ENCODE data around the gene NIN.

NIN gene

DNA sequence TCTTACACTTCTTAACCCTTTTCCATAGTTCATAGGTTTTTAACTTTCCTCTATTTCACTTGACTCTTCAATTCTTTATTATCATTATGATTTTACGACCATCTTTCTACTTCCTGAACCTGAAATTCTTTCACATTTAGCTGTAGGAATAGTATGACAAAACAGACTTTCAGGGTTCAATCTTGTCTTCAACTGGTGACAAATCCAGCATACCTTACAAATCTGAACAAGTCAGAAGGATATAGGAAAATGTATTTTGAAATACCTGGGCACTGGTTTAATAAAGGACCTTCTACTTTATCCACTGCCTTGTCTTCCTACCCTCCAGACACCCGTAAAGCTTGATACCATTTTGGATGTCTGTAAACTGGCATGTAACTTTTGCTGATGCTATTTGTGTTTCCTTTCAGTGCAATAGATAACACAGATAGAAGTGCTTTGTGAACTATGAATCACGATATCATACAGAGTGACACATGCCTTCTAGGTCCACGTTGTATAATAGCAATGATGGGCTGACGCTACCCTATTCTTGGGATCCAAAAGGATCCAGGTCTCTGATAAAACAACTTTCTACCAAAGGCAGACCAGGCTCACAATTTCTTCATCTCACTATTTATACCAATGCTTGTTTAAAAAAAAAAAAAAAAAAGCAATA lies 85.4 kb downstream of the NIN start:
- Histone ChIP-seq H3K27me3 (ENCODE audit: control insufficient read depth, insufficient read depth, low read length, poor library complexity, severe bottlenecking) (no peaks in the 10 kb centered on the region), H3K9me3 (ENCODE audit: control insufficient read depth, low read length) (no peaks in the 10 kb centered on the region), H3K36me3 (ENCODE audit: control insufficient read depth, insufficient read depth, low read length) (peaks cover 22% of the 10 kb centered on the region), H3K4me1 (ENCODE audit: control insufficient read depth, insufficient read depth, low read length) (no peaks in the 10 kb centered on the region), H3K4me3 (ENCODE audit: insufficient read depth, low read depth, low read length) (no peak overlapping the region), H3K27ac (ENCODE audit: insufficient read depth, low read depth, low read length, poor library complexity, severe bottlenecking) (no peak overlapping the region)
- WGBS, 2 experiments = 96 to 98% methylated on average over 4 to 5 of the region's 5 CpGs

DNA sequence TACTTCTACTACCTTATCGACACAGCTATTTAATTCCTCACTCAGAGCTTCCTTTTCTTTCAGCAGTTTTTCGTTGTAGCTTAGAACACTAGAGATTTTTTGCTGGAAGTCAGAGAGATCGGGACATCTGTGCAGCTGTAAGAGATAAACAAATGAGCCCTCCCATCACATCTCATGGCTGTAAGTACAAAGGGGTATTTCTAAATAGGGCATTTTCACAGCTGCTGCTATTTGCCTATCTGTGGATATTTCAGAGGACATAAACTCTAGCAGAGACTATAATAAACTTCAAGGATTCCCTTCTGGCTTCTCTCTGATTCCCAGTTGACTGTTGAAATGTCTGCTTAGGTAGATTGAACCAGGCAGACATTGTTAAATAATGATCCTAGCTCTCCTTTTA lies 86.7 kb downstream of the NIN start:
- H3K27me3 ChIP-seq (ENCODE audit: control insufficient read depth, insufficient read depth, low read length, poor library complexity, severe bottlenecking) = no peaks in the 10 kb centered on the region
- no peaks in the 10 kb centered on the region for H3K9me3 ChIP-seq (ENCODE audit: control insufficient read depth, low read length)
- H3K4me3 ChIP-seq (ENCODE audit: insufficient read depth, low read depth, low read length) = no peak overlapping the region
- no peaks in the 10 kb centered on the region for H3K4me1 ChIP-seq (ENCODE audit: control insufficient read depth, insufficient read depth, low read length)
- WGBS, 2 experiments = 100% methylated on average over 3 of the region's 3 CpGs; no CpG with 5 or more reads in 1 of the 2 experiments
- peaks cover 13% of the 10 kb centered on the region for H3K36me3 ChIP-seq (ENCODE audit: control insufficient read depth, insufficient read depth, low read length)
- no peak overlapping the region for H3K27ac ChIP-seq (ENCODE audit: insufficient read depth, low read depth, low read length, poor library complexity, severe bottlenecking)

DNA sequence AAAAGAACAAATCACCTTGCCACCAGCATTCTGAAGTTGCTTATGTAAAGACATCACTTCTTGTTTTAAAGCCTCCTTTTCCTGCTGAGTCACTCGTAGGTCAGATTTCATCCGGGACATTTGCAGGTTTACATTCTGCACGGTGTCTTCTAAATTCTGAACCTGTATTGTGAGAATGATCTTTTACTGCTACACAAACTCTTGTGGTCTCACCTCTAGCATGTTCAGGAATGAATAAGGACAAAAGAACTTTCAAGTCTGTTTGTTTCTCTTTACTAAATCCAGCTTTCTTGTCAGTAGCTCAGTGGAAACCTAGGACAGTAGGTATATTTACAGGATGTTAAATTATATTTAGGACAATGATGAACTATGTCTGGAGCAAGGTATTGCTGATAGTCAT lies 89.4 kb downstream of the NIN start:
- H3K36me3 ChIP-seq (ENCODE audit: control insufficient read depth, insufficient read depth, low read length) = peaks cover 18% of the 10 kb centered on the region

DNA sequence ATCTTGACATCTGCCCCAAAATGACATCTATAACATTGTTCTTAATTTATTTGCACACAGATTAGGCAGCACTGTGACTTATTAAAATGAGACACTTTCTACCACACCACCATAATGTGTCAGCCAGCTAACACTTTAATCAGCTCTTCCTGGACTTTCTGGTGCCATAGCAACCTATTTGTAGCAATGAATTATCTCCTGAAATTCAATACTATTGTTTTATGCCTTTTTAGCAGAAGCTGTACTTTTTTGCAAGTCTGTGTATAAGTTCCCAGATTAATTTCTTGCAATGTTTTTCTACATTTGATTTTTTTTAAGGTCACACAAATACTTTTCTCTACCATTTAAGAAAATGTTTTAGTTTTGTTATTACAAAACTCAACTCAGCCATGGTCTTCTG lies 90.1 kb downstream of the NIN start:
- no peaks in the 10 kb centered on the region for H3K4me1 ChIP-seq (ENCODE audit: control insufficient read depth, insufficient read depth, low read length)
- no peaks in the 10 kb centered on the region for H3K27me3 ChIP-seq (ENCODE audit: control insufficient read depth, insufficient read depth, low read length, poor library complexity, severe bottlenecking)
- H3K4me3 ChIP-seq (ENCODE audit: insufficient read depth, low read depth, low read length) = no peak overlapping the region
- H3K36me3 ChIP-seq (ENCODE audit: control insufficient read depth, insufficient read depth, low read length) = peaks cover 18% of the 10 kb centered on the region
- H3K27ac ChIP-seq (ENCODE audit: insufficient read depth, low read depth, low read length, poor library complexity, severe bottlenecking) = no peak overlapping the region
- no peaks in the 10 kb centered on the region for H3K9me3 ChIP-seq (ENCODE audit: control insufficient read depth, low read length)

More for the DNA sequence above, 89.4 kb downstream of the NIN start:
- Histone ChIP-seq H3K27me3 (ENCODE audit: control insufficient read depth, insufficient read depth, low read length, poor library complexity, severe bottlenecking) (no peaks in the 10 kb centered on the region), H3K4me1 (ENCODE audit: control insufficient read depth, insufficient read depth, low read length) (no peaks in the 10 kb centered on the region), H3K9me3 (ENCODE audit: control insufficient read depth, low read length) (no peaks in the 10 kb centered on the region), H3K4me3 (ENCODE audit: insufficient read depth, low read depth, low read length) (no peak overlapping the region), H3K27ac (ENCODE audit: insufficient read depth, low read depth, low read length, poor library complexity, severe bottlenecking) (no peak overlapping the region)
- 94 to 99% methylated on average over 3 of the region's 3 CpGs for WGBS, 2 experiments

DNA sequence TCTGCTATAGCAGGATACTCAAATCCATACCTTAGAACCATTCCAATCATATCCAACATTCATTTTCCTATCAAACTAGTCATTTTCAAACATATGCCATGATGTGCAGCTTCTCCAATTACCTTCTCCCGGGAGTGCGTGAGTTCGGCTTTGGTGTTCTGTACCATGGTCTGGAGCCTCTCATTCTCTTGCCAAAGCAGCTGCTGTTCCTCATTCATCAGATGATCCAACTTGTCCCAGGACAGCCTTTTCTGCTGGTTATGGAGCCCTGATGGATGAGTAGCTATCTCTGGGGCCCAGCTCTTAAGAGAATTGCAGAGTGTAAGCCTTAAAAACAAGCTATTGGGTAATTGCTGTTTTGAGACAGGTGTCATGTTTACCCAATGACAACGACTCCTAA lies 91.8 kb downstream of the NIN start:
- H3K9me3 ChIP-seq (ENCODE audit: control insufficient read depth, low read length) = no peaks in the 10 kb centered on the region
- 96% methylated on average over 3 of the region's 4 CpGs for WGBS, 2 experiments
- H3K36me3 ChIP-seq (ENCODE audit: control insufficient read depth, insufficient read depth, low read length) = peaks cover 18% of the 10 kb centered on the region
- no peak overlapping the region for H3K27ac ChIP-seq (ENCODE audit: insufficient read depth, low read depth, low read length, poor library complexity, severe bottlenecking)
- H3K27me3 ChIP-seq (ENCODE audit: control insufficient read depth, insufficient read depth, low read length, poor library complexity, severe bottlenecking) = no peaks in the 10 kb centered on the region
- no peak overlapping the region for H3K4me3 ChIP-seq (ENCODE audit: insufficient read depth, low read depth, low read length)
- no peaks in the 10 kb centered on the region for H3K4me1 ChIP-seq (ENCODE audit: control insufficient read depth, insufficient read depth, low read length)

DNA sequence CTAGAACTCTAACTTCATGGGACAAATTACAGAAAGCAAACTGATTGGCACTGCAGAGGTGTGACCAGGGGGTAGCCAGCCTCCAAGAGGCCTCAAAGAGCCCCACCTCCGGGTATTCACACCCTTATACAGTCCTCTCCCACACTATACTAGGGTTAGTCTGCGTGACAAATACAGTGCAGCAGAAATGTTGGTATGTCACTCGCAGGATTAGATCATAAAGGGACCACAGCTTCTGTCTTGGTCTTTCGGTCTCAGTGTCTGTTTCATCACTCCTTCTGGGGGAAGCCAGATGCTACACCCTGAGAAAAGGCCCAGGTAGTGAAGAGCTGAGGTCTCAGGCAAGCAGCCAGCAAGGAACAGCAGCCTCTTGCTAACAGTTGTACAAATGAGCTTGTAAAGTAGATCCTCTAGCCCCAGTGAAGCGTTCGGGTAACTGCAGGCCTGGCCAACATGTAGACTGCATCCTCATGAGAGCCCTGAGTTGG lies 94.0 kb downstream of the NIN start:
- Histone ChIP-seq H3K36me3 (ENCODE audit: control insufficient read depth, insufficient read depth, low read length) (peaks cover 18% of the 10 kb centered on the region), H3K9me3 (ENCODE audit: control insufficient read depth, low read length) (no peaks in the 10 kb centered on the region), H3K27ac (ENCODE audit: insufficient read depth, low read depth, low read length, poor library complexity, severe bottlenecking) (no peak overlapping the region), H3K4me1 (ENCODE audit: control insufficient read depth, insufficient read depth, low read length) (no peaks in the 10 kb centered on the region), H3K4me3 (ENCODE audit: insufficient read depth, low read depth, low read length) (no peak overlapping the region), H3K27me3 (ENCODE audit: control insufficient read depth, insufficient read depth, low read length, poor library complexity, severe bottlenecking) (no peaks in the 10 kb centered on the region)
- 94 to 97% methylated on average over 6 of the region's 6 CpGs for WGBS, 2 experiments

DNA sequence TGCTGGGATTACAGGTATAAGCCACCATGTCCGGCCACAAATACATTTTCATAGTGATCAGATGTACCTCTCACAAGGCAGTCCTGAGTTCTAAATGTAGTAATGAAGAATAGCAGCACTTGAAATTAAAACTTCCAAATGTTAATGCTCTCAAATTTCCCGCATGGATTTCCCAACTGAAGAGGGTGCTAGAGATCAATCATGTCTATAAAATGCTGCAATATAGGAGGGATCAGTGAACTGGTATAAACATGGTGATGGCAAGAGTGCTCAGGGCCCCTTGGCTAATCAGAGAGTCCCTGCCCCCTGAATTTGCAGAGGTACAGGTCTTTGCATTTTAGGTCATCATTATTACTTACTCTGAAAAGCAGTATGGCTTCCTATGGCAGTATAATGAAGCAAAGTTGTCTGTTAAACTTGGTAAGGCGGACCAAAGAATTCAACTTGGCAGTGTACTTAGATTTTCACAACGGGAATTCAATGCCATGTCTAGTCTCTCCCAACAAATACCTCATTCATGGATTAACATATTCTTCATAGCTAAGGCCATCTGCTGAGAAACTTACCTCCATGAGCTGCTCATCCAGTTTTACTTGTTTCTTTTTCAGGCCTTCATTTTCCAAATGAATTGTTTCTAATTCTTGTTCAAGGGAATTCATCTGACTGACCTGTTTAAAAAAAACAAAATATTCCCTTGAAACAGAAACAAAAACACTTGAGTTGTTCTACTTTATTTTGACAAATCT lies 95.8 kb downstream of the NIN start:
- Histone ChIP-seq H3K4me3 (ENCODE audit: insufficient read depth, low read depth, low read length) (no peak overlapping the region), H3K9me3 (ENCODE audit: control insufficient read depth, low read length) (no peaks in the 10 kb centered on the region), H3K4me1 (ENCODE audit: control insufficient read depth, insufficient read depth, low read length) (no peaks in the 10 kb centered on the region), H3K27ac (ENCODE audit: insufficient read depth, low read depth, low read length, poor library complexity, severe bottlenecking) (no peak overlapping the region), H3K27me3 (ENCODE audit: control insufficient read depth, insufficient read depth, low read length, poor library complexity, severe bottlenecking) (no peaks in the 10 kb centered on the region), H3K36me3 (ENCODE audit: control insufficient read depth, insufficient read depth, low read length) (peaks cover 10% of the 10 kb centered on the region)
- 78 to 83% methylated on average over 4 of the region's 4 CpGs for WGBS, 2 experiments

DNA sequence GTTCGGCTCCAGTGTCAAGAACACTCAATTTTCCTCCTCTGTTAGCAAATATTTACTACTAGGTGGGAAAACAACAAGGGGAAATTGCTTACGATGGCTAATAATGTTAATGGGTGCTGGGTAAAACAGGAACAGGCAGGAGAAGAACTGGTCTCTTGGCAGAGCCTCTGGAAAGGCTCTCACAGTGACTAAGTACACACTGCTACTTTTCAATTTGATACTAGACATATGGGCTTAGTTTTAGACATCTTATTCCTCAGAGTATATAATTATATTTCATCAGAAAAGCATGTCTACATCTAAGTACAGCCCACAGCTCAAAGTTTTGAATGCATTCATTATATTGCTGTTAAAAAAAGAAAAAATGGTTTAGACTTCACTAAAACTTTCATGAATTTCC lies 97.5 kb downstream of the NIN start:
- no peaks in the 10 kb centered on the region for H3K4me1 ChIP-seq (ENCODE audit: control insufficient read depth, insufficient read depth, low read length)
- H3K27me3 ChIP-seq (ENCODE audit: control insufficient read depth, insufficient read depth, low read length, poor library complexity, severe bottlenecking) = no peaks in the 10 kb centered on the region
- no peak overlapping the region for H3K27ac ChIP-seq (ENCODE audit: insufficient read depth, low read depth, low read length, poor library complexity, severe bottlenecking)
- H3K36me3 ChIP-seq (ENCODE audit: control insufficient read depth, insufficient read depth, low read length) = peaks cover 17% of the 10 kb centered on the region
- H3K4me3 ChIP-seq (ENCODE audit: insufficient read depth, low read depth, low read length) = no peak overlapping the region
- WGBS, 2 experiments = 95% methylated on average over 2 of the region's 2 CpGs
- no peaks in the 10 kb centered on the region for H3K9me3 ChIP-seq (ENCODE audit: control insufficient read depth, low read length)

DNA sequence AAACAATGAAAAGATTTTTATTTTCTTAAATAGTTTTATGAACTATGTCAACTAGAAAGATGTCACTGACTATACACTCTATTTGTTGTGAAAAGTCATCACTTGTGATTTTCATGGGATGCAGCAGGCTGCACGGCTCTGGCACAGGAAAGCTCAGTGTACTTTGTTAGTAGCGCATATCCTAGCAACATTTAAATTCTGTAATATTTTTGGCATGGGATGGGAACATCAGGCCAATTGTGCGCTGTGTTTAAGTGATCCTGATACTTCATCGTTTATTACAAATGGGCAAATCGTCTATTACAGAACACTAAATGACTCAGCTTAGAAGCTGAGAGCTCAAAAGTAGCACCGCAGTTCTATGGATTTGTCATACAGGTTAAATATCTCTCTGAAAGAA lies 102.1 kb downstream of the NIN start:
- H3K4me1 ChIP-seq (ENCODE audit: control insufficient read depth, insufficient read depth, low read length) = no peaks in the 10 kb centered on the region
- WGBS, 2 experiments = 91 to 96% methylated on average over 6 of the region's 6 CpGs
- peaks cover 30% of the 10 kb centered on the region for H3K36me3 ChIP-seq (ENCODE audit: control insufficient read depth, insufficient read depth, low read length)
- H3K27ac ChIP-seq (ENCODE audit: insufficient read depth, low read depth, low read length, poor library complexity, severe bottlenecking) = no peak overlapping the region
- H3K27me3 ChIP-seq (ENCODE audit: control insufficient read depth, insufficient read depth, low read length, poor library complexity, severe bottlenecking) = no peaks in the 10 kb centered on the region
- no peaks in the 10 kb centered on the region for H3K9me3 ChIP-seq (ENCODE audit: control insufficient read depth, low read length)
- H3K4me3 ChIP-seq (ENCODE audit: insufficient read depth, low read depth, low read length) = no peak overlapping the region

DNA sequence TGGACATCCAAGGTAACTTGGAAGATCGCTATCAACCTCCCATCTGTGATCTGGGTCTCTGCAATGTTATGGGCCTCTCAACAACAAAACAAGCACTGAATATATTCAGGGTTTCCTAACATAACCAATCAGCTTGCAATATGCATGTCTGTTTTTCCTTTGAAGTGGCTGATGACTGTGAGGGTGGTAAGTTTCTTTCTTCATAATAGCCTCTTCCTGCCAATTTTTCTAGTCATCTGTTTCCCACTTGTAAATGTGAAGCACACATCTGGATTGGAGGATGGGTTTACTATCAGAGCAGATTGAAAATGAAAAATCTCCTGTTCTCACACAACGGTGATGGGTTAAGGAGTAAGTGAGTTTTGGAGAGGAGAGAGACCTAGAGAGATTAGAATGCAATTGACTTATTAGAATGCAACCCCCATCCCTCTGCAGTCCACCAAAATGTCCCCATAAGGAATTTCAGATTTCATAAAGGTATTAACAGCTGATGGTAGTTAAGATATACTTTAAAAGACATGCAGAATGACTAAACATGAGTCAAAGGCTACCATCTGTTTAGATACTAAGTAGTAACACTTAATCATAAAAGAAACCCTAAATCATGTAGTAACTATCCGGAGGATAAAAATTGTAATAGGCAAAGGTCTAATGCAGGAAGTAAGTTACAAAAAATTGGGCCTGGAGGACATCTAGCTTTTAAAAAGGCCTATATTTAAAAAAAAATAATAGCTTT lies 104.4 kb downstream of the NIN start:
- WGBS, 2 experiments = 94 to 95% methylated on average over 1 to 3 of the region's 3 CpGs
- no peak overlapping the region for H3K4me3 ChIP-seq (ENCODE audit: insufficient read depth, low read depth, low read length)
- peaks cover 30% of the 10 kb centered on the region for H3K36me3 ChIP-seq (ENCODE audit: control insufficient read depth, insufficient read depth, low read length)
- no peak overlapping the region for H3K27ac ChIP-seq (ENCODE audit: insufficient read depth, low read depth, low read length, poor library complexity, severe bottlenecking)
- no peaks in the 10 kb centered on the region for H3K9me3 ChIP-seq (ENCODE audit: control insufficient read depth, low read length)
- H3K27me3 ChIP-seq (ENCODE audit: control insufficient read depth, insufficient read depth, low read length, poor library complexity, severe bottlenecking) = no peaks in the 10 kb centered on the region
- no peaks in the 10 kb centered on the region for H3K4me1 ChIP-seq (ENCODE audit: control insufficient read depth, insufficient read depth, low read length)
